ENCODE results near the gene PPP1R1B.

The PPP1R1B gene

DNA sequence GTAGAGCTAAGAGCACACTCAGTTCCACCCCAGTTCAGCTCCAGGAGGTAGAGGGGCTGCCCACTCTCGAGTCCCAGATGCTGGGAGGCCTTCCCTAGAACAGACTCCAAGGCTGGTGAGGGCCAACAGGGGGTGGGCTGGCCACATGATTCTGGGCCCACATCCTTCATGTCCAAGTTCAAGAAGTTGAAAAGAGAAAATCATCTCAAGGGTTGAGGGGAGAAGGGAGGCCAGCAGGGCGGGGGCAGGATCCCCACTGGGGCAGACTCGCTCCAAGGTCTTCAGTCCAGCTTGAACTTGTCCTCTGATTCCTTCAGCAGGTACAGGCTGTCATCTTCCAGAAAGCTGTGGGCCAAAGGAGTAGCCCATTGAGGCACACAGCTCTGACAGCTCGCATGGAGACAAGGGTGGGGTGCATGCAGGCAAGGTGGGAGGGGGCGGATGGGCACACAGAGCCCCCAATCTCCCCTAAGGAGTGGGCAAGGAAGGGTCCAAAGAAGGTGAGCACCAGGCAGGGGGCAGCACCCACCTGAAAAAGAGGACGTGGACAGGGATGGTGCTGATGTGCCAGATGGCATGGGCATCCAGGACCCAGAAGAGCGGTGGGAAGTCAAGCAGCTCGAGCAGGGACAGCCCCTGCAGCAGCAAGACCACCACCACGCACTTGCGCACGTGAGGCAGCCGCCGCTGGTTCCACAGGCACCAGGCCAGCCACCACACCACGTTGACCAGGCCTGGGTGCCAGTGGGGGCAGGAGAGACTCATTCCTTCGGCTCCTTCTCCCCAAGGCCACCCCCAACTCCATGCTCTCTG, 46.0 kb downstream of the PPP1R1B start:
- peaks cover 43% of the 10 kb centered on the region for H3K4me1 ChIP-seq
- no peaks in the 10 kb centered on the region for H3K9me3 ChIP-seq (ENCODE audit: control insufficient read depth, low read length)
- no peaks in the 10 kb centered on the region for H3K79me2 ChIP-seq
- H3K9ac ChIP-seq = no peak overlapping the region
- no peaks in the 10 kb centered on the region for H3K36me3 ChIP-seq (ENCODE audit: control insufficient read depth, insufficient read depth, low read length)
- H2AFZ ChIP-seq = no peak overlapping the region
- H3K4me2 ChIP-seq (ENCODE audit: low read length) = no peak overlapping the region
- H3K4me3 ChIP-seq (ENCODE audit: low read depth, low read length) = no peak overlapping the region
- peak overlapping the region; percentile 39 for H3K27ac ChIP-seq
- TF ChIP-seq, protein P1, sequence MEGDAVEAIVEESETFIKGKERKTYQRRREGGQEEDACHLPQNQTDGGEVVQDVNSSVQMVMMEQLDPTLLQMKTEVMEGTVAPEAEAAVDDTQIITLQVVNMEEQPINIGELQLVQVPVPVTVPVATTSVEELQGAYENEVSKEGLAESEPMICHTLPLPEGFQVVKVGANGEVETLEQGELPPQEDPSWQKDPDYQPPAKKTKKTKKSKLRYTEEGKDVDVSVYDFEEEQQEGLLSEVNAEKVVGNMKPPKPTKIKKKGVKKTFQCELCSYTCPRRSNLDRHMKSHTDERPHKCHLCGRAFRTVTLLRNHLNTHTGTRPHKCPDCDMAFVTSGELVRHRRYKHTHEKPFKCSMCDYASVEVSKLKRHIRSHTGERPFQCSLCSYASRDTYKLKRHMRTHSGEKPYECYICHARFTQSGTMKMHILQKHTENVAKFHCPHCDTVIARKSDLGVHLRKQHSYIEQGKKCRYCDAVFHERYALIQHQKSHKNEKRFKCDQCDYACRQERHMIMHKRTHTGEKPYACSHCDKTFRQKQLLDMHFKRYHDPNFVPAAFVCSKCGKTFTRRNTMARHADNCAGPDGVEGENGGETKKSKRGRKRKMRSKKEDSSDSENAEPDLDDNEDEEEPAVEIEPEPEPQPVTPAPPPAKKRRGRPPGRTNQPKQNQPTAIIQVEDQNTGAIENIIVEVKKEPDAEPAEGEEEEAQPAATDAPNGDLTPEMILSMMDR (IDR thresholded peaks at IDR 0.05) = no peak
- no peaks in the 10 kb centered on the region for H3K27me3 ChIP-seq (ENCODE audit: control insufficient read depth, insufficient read depth, low read length)

DNA sequence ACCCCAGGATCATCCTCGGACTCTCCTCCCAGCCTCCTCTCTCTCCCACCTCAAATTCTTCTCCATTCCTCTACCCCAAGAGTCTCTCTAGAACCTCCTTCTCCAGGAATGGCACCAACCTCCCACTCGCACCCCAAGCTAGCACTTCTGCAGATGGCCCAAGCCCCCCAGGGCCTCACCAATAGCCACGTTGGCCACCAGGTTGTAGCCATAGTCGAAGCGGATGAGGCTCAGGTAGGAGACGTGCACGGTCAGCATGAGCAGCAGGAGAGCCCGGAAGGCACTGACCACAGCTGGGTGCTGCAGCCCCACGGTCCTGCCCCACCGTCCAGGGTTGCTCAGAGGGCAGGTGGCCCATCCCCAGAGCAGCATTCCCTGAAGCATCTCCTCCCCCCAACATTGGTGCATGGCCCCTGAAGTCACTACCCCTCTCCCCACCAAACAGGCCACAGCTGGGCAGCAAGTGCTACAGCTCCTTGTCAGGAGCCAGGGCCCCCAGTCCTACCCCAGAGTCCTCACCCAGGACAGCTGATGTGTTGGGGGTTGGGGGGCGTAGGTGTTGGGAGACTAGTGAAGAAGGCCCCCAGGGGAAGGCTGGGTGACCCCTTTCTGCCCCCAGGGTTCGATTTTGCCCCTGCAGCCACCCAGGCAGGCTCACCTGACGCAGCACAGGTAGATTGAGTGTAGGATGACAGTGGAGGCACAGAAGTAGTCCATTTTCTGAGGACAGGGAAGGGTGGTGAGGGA, 46.8 kb downstream of the PPP1R1B start:
- Histone ChIP-seq H2AFZ (no peak overlapping the region), H3K27ac (no peak overlapping the region), H3K9me3 (ENCODE audit: control insufficient read depth, low read length) (no peaks in the 10 kb centered on the region), H3K27me3 (ENCODE audit: control insufficient read depth, insufficient read depth, low read length) (no peaks in the 10 kb centered on the region), H3K9ac (no peak overlapping the region), H3K79me2 (no peaks in the 10 kb centered on the region), H3K4me1 (peaks cover 50% of the 10 kb centered on the region), H3K36me3 (ENCODE audit: control insufficient read depth, insufficient read depth, low read length) (no peaks in the 10 kb centered on the region), H3K4me2 (ENCODE audit: low read length) (no peak overlapping the region), H3K4me3 (ENCODE audit: low read depth, low read length) (no peak overlapping the region)
- TF ChIP-seq, protein P1 (IDR thresholded peaks at IDR 0.05) = no peak

DNA sequence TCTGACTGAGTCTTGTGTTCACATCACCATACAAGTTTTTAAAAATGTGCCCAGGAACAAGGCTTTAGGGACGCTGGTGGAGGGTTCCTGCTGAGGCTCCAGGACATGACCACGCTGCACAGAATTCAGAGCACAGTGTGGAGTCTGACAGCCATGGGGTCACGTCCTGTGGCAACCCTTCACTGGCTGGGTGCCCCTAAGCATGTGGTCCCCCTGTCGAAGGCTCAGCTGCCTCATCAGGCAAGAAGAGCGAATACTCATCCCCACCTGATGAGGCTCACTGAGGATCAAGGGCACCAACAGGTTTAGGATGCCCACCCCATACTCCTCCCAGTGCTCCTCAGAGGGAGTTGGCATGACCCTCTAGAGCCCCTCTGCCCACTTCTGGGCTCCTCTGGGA, 47.4 kb downstream of the PPP1R1B start:
- Histone ChIP-seq H3K4me2 (ENCODE audit: low read length) (no peak overlapping the region), H3K36me3 (ENCODE audit: control insufficient read depth, insufficient read depth, low read length) (no peaks in the 10 kb centered on the region), H3K27me3 (ENCODE audit: control insufficient read depth, insufficient read depth, low read length) (no peaks in the 10 kb centered on the region), H3K9ac (no peak overlapping the region), H2AFZ (no peak overlapping the region), H3K27ac (no peak overlapping the region), H3K79me2 (no peaks in the 10 kb centered on the region), H3K9me3 (ENCODE audit: control insufficient read depth, low read length) (no peaks in the 10 kb centered on the region), H3K4me1 (peaks cover 50% of the 10 kb centered on the region), H3K4me3 (ENCODE audit: low read depth, low read length) (no peak overlapping the region)
- TF ChIP-seq, protein P1 (IDR thresholded peaks at IDR 0.05) = no peak

DNA sequence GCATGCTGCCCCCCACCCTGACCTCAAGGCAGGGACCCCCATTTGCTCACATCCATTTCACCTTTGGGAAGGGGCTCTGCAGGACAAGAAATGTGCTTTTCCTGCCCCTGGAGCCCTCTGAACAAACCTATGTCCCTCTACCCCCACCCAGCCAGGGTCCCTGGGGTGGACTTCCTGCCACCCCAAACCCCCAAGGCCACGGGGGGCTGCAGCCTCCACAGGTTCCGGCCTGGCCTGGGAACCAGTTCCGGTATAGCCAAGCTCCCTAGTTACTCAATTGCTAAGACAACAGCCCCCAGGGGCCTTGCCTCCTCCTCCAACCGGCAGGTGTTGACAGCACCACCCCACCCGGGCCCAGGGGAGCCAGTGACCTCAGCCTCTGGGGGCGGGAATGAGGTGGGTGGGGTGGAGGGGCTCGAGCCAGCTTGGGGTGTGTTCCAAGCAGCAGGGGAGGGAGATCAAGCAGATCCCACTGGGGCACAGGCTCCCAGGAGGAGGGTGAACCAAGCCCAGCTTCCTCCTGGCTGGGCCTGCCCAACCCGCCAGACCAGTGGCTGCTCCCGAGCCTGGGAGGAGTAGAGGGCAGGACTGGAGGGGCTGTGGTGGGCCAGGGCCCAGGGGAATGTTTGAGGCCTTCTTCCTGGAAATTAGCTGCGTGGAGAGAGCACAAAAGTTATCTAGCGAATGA, 48.1 kb downstream of the PPP1R1B start:
- no peak overlapping the region for H3K9ac ChIP-seq
- H3K79me2 ChIP-seq = no peaks in the 10 kb centered on the region
- H3K36me3 ChIP-seq (ENCODE audit: control insufficient read depth, insufficient read depth, low read length) = no peaks in the 10 kb centered on the region
- no peak overlapping the region for H3K4me2 ChIP-seq (ENCODE audit: low read length)
- peak overlapping the region; percentile 91 for H3K27ac ChIP-seq
- peaks cover 50% of the 10 kb centered on the region for H3K4me1 ChIP-seq
- TF ChIP-seq, protein P1 (IDR thresholded peaks at IDR 0.05) = no peak
- H3K4me3 ChIP-seq (ENCODE audit: low read depth, low read length) = no peak overlapping the region
- H2AFZ ChIP-seq = no peak overlapping the region
- no peaks in the 10 kb centered on the region for H3K27me3 ChIP-seq (ENCODE audit: control insufficient read depth, insufficient read depth, low read length)
- no peaks in the 10 kb centered on the region for H3K9me3 ChIP-seq (ENCODE audit: control insufficient read depth, low read length)

All from parathyroid adenoma (tissue), 2 donors.